Type B pancreatic cell (in vitro differentiated cells): ENCODE data around the gene CHTOP. TPM values are rescaled to one million over a fixed set of nuclear protein-coding genes. Genes with fewer than 3 reads are reported as not detected.
A peak's percentile ranks its signal among the peaks of the same experiment; 100 is the strongest.

Source experiments
- DNase-seq: peaks from one replicate; pipeline ENCODE4 v3.0.0; 2021; ENCODE audit warnings: mixed read lengths; ENCODE audit not compliant: unreplicated experiment; ENCODE audit errors: extremely low spot score
- H3K27ac Mint-ChIP-seq: 2 replicates; pipeline ENCODE4 v1.8.0; 2021; ENCODE audit warnings: mild to moderate bottlenecking, mixed read lengths
- H3K27me3 Mint-ChIP-seq: 2 replicates; pipeline ENCODE4 v1.8.0; 2021; ENCODE audit warnings: mixed read lengths
- H3K36me3 Mint-ChIP-seq: 2 replicates; pipeline ENCODE4 v1.8.0; 2021; ENCODE audit warnings: mixed read lengths
- H3K4me1 Mint-ChIP-seq: one replicate; pipeline ENCODE4 v1.8.0; 2021; ENCODE audit warnings: mixed read lengths; ENCODE audit not compliant: unreplicated experiment
- H3K4me3 Mint-ChIP-seq: 2 replicates; pipeline ENCODE4 v1.8.0; 2021; ENCODE audit warnings: mild to moderate bottlenecking, mixed read lengths
- H3K9me3 Mint-ChIP-seq: 2 replicates; pipeline ENCODE4 v1.8.0; 2021; ENCODE audit warnings: mixed read lengths
- total RNA-seq: library from RNA; stranded (reverse); gene quantifications from 2 replicates; pipeline ENCODE4 v1.2.1, GENCODE V29; 2021; ENCODE audit warnings: low replicate concordance
- TF ChIP-seq, protein P1 (sequence below): fragments of 200-600 bp; sonication (generic); conservative IDR thresholded peaks from 2 replicates; pipeline ENCODE4 v1.5.0; 2021; ENCODE audit warnings: antibody characterized with exemption, mild to moderate bottlenecking

Gene CHTOP
- total RNA-seq, 1 donor from 2014 or later = 108 TPM

DNA sequence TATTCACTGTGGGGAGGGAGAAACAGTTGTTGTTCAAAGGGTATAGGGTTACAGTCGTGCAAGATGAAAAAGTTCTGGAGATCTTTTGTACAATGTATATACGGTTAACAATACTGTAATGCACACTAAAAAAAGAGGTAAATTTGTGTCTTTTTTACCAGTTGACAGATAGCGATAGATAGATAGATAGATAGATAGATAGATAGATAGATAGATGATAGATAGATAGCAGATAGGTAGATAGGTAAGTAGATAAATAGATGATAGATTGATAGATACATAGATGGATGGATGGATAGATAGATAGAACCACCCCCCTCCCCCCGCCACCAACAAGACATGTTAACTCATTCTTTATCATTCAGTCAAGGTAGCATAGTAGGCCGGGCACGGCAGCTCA, 31.1 kb upstream of the CHTOP start:
- H3K4me1 Mint-ChIP-seq = no peaks in the 10 kb centered on the region
- DNase-seq = no peak
- no peak overlapping the region for H3K4me3 Mint-ChIP-seq

DNA sequence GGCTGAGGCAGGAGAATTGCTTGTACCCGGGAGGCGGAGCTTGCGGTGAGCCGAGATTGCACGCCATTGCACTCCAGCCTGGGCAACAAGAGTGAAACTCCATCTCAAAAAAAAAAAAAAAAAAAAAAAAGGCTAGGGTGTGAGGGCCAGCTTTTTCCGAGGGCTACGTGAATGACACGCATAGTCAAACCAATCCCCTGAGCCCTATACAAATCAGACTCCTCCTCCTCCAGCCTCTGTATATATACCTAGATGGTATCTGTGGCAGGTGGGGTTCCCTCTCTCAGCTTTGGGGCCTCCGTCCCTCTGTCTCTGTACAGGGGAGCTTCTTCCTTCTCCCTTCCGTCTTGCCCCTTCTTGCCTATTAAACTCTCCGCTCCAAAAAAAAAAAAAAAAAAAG, 27.7 kb upstream of the CHTOP start:
- no peak for DNase-seq
- TF ChIP-seq, protein P1, sequence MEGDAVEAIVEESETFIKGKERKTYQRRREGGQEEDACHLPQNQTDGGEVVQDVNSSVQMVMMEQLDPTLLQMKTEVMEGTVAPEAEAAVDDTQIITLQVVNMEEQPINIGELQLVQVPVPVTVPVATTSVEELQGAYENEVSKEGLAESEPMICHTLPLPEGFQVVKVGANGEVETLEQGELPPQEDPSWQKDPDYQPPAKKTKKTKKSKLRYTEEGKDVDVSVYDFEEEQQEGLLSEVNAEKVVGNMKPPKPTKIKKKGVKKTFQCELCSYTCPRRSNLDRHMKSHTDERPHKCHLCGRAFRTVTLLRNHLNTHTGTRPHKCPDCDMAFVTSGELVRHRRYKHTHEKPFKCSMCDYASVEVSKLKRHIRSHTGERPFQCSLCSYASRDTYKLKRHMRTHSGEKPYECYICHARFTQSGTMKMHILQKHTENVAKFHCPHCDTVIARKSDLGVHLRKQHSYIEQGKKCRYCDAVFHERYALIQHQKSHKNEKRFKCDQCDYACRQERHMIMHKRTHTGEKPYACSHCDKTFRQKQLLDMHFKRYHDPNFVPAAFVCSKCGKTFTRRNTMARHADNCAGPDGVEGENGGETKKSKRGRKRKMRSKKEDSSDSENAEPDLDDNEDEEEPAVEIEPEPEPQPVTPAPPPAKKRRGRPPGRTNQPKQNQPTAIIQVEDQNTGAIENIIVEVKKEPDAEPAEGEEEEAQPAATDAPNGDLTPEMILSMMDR = no peak
- Mint-ChIP-seq H3K36me3 (no peaks in the 10 kb centered on the region), H3K4me3 (no peak overlapping the region), H3K27ac (no peak overlapping the region), H3K27me3 (no peaks in the 10 kb centered on the region), H3K4me1 (peaks cover 18% of the 10 kb centered on the region), H3K9me3 (no peaks in the 10 kb centered on the region)

More for the DNA sequence above, 31.1 kb upstream of the CHTOP start:
- H3K27me3 Mint-ChIP-seq = no peaks in the 10 kb centered on the region
- H3K9me3 Mint-ChIP-seq = no peaks in the 10 kb centered on the region
- H3K36me3 Mint-ChIP-seq = no peaks in the 10 kb centered on the region
- TF ChIP-seq, protein P1 = no peak
- H3K27ac Mint-ChIP-seq = no peak overlapping the region

DNA sequence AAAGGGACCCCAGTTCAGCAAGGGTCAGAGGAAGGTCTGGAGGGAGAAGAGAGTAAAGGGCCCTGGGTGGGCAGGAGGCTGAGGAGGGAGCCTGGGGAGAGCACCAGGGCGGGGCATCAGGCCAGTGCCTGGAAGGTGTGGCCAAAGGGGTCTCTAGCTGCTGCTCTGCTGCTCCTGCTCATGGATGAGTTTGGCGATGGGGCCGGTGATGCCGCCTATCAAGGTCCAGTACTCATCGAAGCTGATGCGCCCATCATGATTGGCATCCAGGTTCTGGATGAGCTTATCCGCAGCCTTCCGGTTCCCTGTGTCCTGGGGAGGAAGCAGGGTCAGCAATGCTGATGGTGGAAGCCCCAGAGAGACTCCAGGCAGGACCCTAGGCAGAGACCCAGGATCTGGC, 26.5 kb upstream of the CHTOP start:
- no peak overlapping the region for H3K4me3 Mint-ChIP-seq
- peaks cover 27% of the 10 kb centered on the region for H3K4me1 Mint-ChIP-seq
- H3K27ac Mint-ChIP-seq = peak overlapping the region; percentile 92
- H3K27me3 Mint-ChIP-seq = no peaks in the 10 kb centered on the region
- H3K36me3 Mint-ChIP-seq = no peaks in the 10 kb centered on the region
- TF ChIP-seq, protein P1 = no peak
- H3K9me3 Mint-ChIP-seq = no peaks in the 10 kb centered on the region
- no peak for DNase-seq

DNA sequence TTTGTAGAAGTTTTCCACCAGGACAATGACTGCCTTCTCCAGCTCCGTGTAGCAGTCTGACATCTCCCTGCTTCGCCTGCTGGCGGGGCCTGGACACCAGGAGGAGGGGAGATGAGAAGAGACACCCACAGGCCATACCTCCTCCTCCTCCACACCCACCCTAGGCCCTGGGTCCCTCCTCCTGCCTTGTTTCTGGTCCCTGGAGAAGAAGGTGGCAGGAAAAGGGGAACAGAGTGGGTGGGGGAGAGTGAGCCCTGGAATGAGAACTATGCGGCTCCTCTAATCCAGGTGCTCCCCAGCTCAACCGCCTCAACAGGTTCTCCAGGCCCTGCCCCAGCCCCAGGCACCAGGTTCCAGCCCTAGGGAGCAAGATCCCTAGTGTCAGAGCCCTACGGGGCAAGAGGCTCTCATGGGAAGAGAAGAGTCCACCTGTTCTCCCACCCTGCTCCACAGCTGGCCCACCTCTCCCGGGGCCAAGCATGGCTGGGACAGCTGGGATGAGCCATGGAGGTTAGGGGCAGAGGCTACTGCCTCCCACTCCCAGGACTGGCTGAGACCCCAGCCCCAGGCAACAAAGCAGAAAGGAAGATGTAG, 25.7 kb upstream of the CHTOP start:
- peak overlapping the region; percentile 92 for H3K27ac Mint-ChIP-seq
- no peak for DNase-seq
- H3K9me3 Mint-ChIP-seq = no peaks in the 10 kb centered on the region
- H3K4me3 Mint-ChIP-seq = peak overlapping the region; percentile 86
- TF ChIP-seq, protein P1 = no peak
- H3K27me3 Mint-ChIP-seq = no peaks in the 10 kb centered on the region
- no peaks in the 10 kb centered on the region for H3K36me3 Mint-ChIP-seq
- peaks cover 28% of the 10 kb centered on the region for H3K4me1 Mint-ChIP-seq

DNA sequence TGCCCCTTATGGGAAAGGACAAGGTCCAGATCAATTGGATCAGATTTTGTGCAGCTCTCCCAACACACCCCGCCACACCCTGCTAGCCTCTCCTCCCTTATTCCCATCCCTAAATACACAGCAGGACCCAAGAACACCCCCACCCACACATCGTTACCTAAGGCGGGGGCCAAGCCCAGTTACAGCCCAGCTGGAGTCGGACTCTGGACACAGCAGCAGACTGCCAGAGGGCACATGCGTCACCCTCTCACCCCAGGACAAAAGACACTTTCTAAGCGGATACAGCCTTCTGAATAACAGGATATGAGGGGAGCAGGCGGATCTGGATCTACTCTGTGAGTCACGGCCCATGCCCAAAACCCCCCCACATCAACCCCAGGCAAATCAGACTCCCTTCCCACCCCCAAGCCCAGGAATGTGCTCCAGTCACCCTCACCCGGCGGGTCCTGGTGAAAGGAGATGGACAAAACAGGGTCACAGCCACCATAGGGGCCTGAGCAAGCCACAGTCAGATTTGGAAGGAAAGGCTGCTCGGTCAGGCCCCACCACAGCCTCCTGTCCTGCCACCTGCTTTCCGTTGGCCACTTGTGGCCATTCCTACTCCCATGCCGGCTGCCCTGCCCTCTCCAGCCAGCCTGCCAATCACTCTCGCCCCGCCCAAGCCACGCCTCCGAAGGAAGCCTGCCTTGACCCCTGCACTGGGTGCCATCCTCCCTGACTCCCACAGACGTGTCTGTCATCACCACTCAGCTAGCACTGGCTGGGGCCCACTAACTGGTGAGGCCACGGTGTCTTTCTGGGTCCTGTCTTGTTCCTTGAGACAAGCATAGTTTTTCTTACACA, 24.9 kb upstream of the CHTOP start:
- peak overlapping the region; percentile 92 for H3K27ac Mint-ChIP-seq
- H3K4me1 Mint-ChIP-seq = peaks cover 35% of the 10 kb centered on the region
- peak overlapping the region; percentile 86 for H3K4me3 Mint-ChIP-seq
- H3K27me3 Mint-ChIP-seq = no peaks in the 10 kb centered on the region
- DNase-seq = no peak
- TF ChIP-seq, protein P1 = no peak
- H3K36me3 Mint-ChIP-seq = no peaks in the 10 kb centered on the region
- H3K9me3 Mint-ChIP-seq = no peaks in the 10 kb centered on the region
